Transverse colon (tissue), 3 donors: ENCODE measurements around the gene UNC13C.

Experiments
- CTCF ChIP-seq, 5 experiments: fragments of 200-600 bp in 3 of 5; fragments of 450-650 bp in 2 of 5; sonication (generic) in 3 of 5; IDR thresholded peaks; 1 replicate in 2 of 5; 2 replicates in 3 of 5; pipeline ENCODE4 v1.5.1; 2016 to 2017; ENCODE audit warnings: antibody characterized with exemption in 5 of 5, inconsistent platforms in 3 of 5, mild to moderate bottlenecking in 2 of 5, moderate library complexity in 1 of 5
- EP300 ChIP-seq: sonication (generic); formaldehyde crosslinking; IDR thresholded peaks from one replicate; pipeline ENCODE4 v1.6.1; 2017; ENCODE audit warnings: antibody characterized with exemption, low read depth
- POLR2A ChIP-seq: fragments of 450-650 bp; IDR thresholded peaks from one replicate; pipeline ENCODE4 v1.6.1; 2016; ENCODE audit warnings: antibody characterized with exemption, mild to moderate bottlenecking, moderate library complexity

- TF ChIP-seq CTCF (IDR thresholded peaks at IDR 0.05) (no peak), POLR2A (no peak), EP300 (no peak)
Measured at GRCh38 chr15:54007256-54007655, 29.0 kb downstream of the UNC13C start.
